Measurements from ENCODE around the gene WNT5B.
"Not testable (repeated sequence)": the region's sequence is repeated elsewhere in the genome, so short reads cannot be mapped to it uniquely, and the experiment has no call there.

The WNT5B gene

GRCh38 chr12:1692226-1692625 lies 63.2 kb downstream of the WNT5B start:
- peak overlapping the region; percentile 79 for H3K4me3 ChIP-seq (ENCODE audit: low read depth, low read length)
- TF ChIP-seq MYC (IDR thresholded peaks at IDR 0.05; ENCODE audit: low read depth, low read length) (no peak), CTCF (IDR thresholded peaks at IDR 0.05; ENCODE audit: low read depth, low read length) (no peak), POLR2A (IDR thresholded peaks at IDR 0.05; ENCODE audit: extremely low read depth, insufficient read length) (no peak)
- TF ChIP-seq, protein P1, sequence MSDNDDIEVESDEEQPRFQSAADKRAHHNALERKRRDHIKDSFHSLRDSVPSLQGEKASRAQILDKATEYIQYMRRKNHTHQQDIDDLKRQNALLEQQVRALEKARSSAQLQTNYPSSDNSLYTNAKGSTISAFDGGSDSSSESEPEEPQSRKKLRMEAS (IDR thresholded peaks at IDR 0.05; ENCODE audit: low read depth, low read length) = no peak
- DNase-seq (ENCODE audit: low read depth) = no peak

- peak overlapping the region; percentile 79 for H3K4me3 ChIP-seq (ENCODE audit: low read depth, low read length)
- peak; percentile 71 for DNase-seq (ENCODE audit: low read depth)
- TF ChIP-seq POLR2A (IDR thresholded peaks at IDR 0.05; ENCODE audit: extremely low read depth, insufficient read length) (no peak), MYC (IDR thresholded peaks at IDR 0.05; ENCODE audit: low read depth, low read length) (peak; percentile 35)
- TF ChIP-seq, protein P1 (IDR thresholded peaks at IDR 0.05; ENCODE audit: low read depth, low read length) = peak; percentile 45; the same call in 1 of the 2 replicates
These were observed 64.0 kb downstream of the WNT5B start for GRCh38 chr12:1692895-1693610.

GRCh38 chr12:1695097-1695496 lies 66.1 kb downstream of the WNT5B start:
- H3K4me3 ChIP-seq (ENCODE audit: low read depth, low read length); DNase-seq (ENCODE audit: low read depth): not testable (repeated sequence)

- TF ChIP-seq CTCF (IDR thresholded peaks at IDR 0.05; ENCODE audit: low read depth, low read length) (no peak), MYC (IDR thresholded peaks at IDR 0.05; ENCODE audit: low read depth, low read length) (no peak)
- TF ChIP-seq, protein P1 (IDR thresholded peaks at IDR 0.05; ENCODE audit: low read depth, low read length) = no peak
- H3K4me3 ChIP-seq (ENCODE audit: low read depth, low read length) = no peak overlapping the region
- no peak for DNase-seq (ENCODE audit: low read depth)
These were observed 67.0 kb downstream of the WNT5B start for GRCh38 chr12:1695886-1696670.

GRCh38 chr12:1696800-1697199 lies 67.8 kb downstream of the WNT5B start:
- H3K4me3 ChIP-seq (ENCODE audit: low read depth, low read length) = no peak overlapping the region
- DNase-seq (ENCODE audit: low read depth) = no peak
- no peak for TF ChIP-seq CTCF (IDR thresholded peaks at IDR 0.05; ENCODE audit: low read depth, low read length)
- TF ChIP-seq, protein P1 (IDR thresholded peaks at IDR 0.05; ENCODE audit: low read depth, low read length) = no peak
- TF ChIP-seq MYC (IDR thresholded peaks at IDR 0.05; ENCODE audit: low read depth, low read length) = no peak
- no peak for TF ChIP-seq POLR2A (IDR thresholded peaks at IDR 0.05; ENCODE audit: extremely low read depth, insufficient read length)

Measured in NB4 (cell line).